OCI-LY1 (cell line): ENCODE data around the gene USP40.

ENCODE experiments used
- H2AFZ ChIP-seq: fragments of 200-600 bp; sonication (generic), shearing (Covaris generic); 2 replicates; pipeline ENCODE4 v1.6.0; 2014; ENCODE audit warnings: antibody characterized with exemption, mild to moderate bottlenecking, low read length
- H3F3A ChIP-seq: fragments of 200-600 bp; sonication (generic), shearing (Covaris generic); 2 replicates; pipeline ENCODE4 v1.6.0; 2014; ENCODE audit warnings: mild to moderate bottlenecking, antibody characterized with exemption, low read length, moderate library complexity; ENCODE audit not compliant: insufficient read depth
- H3K27ac ChIP-seq: fragments of 200-600 bp; sonication (generic); 2 replicates; pipeline ENCODE4 v1.5.1; 2014; ENCODE audit warnings: low read length, mixed run types, mild to moderate bottlenecking, low read depth; ENCODE audit not compliant: poor library complexity, severe bottlenecking
- H3K27me3 ChIP-seq: fragments of 200-600 bp; sonication (generic); 2 replicates; pipeline ENCODE4 v1.6.0; 2014; ENCODE audit warnings: antibody characterized with exemption, mild to moderate bottlenecking, low read length, moderate library complexity; ENCODE audit not compliant: insufficient read depth
- H3K36me3 ChIP-seq: fragments of 200-600 bp; sonication (generic); 2 replicates; pipeline ENCODE4 v1.6.1; 2014; ENCODE audit warnings: mild to moderate bottlenecking, antibody characterized with exemption, low read length, moderate library complexity, mixed read lengths; ENCODE audit not compliant: insufficient read depth
- H3K4me1 ChIP-seq: fragments of 200-600 bp; sonication (generic); 2 replicates; pipeline ENCODE4 v1.5.1; 2014; ENCODE audit warnings: mild to moderate bottlenecking, low read length, moderate library complexity; ENCODE audit not compliant: insufficient read depth, severe bottlenecking
- H3K4me2 ChIP-seq: fragments of 200-600 bp; sonication (generic), shearing (Covaris generic); 2 replicates; pipeline ENCODE4 v1.6.1; 2014; ENCODE audit warnings: low read length
- H3K4me3 ChIP-seq: fragments of 200-600 bp; sonication (generic); 2 replicates; pipeline ENCODE4 v1.5.1; 2014; ENCODE audit warnings: low read length, low read depth, mild to moderate bottlenecking, mixed read lengths; ENCODE audit not compliant: poor library complexity, severe bottlenecking
- H3K79me2 ChIP-seq: fragments of 200-600 bp; shearing (Covaris generic); 2 replicates; pipeline ENCODE4 v1.6.1; 2016; ENCODE audit warnings: mixed run types, low read length, mixed read lengths; ENCODE audit not compliant: insufficient read depth
- H3K9ac ChIP-seq: fragments of 200-600 bp; sonication (generic), shearing (Covaris generic); 2 replicates; pipeline ENCODE4 v1.6.1; 2014; ENCODE audit warnings: mild to moderate bottlenecking, low read length, mixed read lengths
- H3K9me2 ChIP-seq: fragments of 200-600 bp; sonication (generic), shearing (Covaris generic); 2 replicates; pipeline ENCODE4 v1.6.1; 2014; ENCODE audit warnings: low read depth, mild to moderate bottlenecking, low read length, mixed read lengths
- H3K9me3 ChIP-seq: fragments of 200-600 bp; shearing (Covaris generic); 2 replicates; pipeline ENCODE4 v1.6.1; 2014; ENCODE audit warnings: low read length, mixed read lengths
- H4K20me1 ChIP-seq: fragments of 200-600 bp; sonication (generic), shearing (Covaris generic); 2 replicates; pipeline ENCODE4 v1.6.0; 2016; ENCODE audit warnings: mild to moderate bottlenecking, low read length; ENCODE audit not compliant: insufficient read depth
- EZH2 ChIP-seq: fragments of 200-600 bp; sonication (generic), shearing (Covaris generic); IDR thresholded peaks from 2 replicates; pipeline ENCODE4 v1.8.0; 2017; ENCODE audit warnings: borderline replicate concordance, mixed run types, mild to moderate bottlenecking, antibody characterized with exemption, low read length, moderate library complexity, mixed read lengths
- TF ChIP-seq, protein P1 (sequence below): fragments of 200-600 bp; sonication (generic), shearing (Covaris generic); IDR thresholded peaks from 2 replicates; pipeline ENCODE4 v1.5.1; 2017; ENCODE audit warnings: mild to moderate bottlenecking, antibody characterized with exemption, low read length, moderate library complexity, mixed read lengths

USP40 gene

DNA sequence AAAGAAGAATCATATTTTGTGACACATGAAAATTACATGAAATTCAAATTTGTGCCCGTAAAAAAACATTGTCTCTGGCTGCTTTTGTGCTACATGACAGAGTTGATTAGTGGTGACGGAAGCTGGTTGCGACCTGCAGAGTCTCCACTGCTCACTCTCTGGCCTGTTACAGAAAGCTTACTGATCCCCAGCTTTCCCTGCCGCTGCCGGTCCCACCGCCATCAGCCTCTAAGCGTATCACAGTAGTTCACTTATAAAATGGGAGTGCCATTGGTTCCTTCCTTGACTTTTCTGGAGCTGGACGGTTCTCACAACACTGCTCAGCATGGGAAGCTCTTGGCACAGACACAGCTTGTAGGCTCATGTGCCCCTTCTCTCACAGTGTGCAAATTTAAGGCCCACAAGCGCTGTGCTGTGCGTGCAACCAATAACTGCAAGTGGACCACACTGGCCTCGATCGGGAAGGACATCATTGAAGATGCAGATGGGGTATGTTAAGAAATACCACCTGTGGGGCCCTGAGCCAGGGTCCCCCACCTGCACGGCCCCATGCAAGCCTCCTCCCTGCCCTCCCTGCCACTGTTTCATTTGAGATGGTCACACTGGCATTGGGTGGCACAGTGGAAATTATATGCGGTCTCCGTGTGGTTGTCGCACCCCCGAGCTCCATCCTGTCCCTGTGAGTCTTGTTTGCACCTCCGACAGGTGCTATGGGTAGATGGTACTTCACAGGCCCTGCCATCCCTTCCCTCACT lies 131.0 kb downstream of the USP40 start:
- TF ChIP-seq, protein P1, sequence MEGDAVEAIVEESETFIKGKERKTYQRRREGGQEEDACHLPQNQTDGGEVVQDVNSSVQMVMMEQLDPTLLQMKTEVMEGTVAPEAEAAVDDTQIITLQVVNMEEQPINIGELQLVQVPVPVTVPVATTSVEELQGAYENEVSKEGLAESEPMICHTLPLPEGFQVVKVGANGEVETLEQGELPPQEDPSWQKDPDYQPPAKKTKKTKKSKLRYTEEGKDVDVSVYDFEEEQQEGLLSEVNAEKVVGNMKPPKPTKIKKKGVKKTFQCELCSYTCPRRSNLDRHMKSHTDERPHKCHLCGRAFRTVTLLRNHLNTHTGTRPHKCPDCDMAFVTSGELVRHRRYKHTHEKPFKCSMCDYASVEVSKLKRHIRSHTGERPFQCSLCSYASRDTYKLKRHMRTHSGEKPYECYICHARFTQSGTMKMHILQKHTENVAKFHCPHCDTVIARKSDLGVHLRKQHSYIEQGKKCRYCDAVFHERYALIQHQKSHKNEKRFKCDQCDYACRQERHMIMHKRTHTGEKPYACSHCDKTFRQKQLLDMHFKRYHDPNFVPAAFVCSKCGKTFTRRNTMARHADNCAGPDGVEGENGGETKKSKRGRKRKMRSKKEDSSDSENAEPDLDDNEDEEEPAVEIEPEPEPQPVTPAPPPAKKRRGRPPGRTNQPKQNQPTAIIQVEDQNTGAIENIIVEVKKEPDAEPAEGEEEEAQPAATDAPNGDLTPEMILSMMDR: no peak
- TF ChIP-seq EZH2: no peak
- Histone ChIP-seq H3K9me2 (no peaks in the 10 kb centered on the region), H3F3A (no peaks in the 10 kb centered on the region), H3K27ac (no peak overlapping the region), H3K27me3 (no peaks in the 10 kb centered on the region), H4K20me1 (no peaks in the 10 kb centered on the region), H3K4me3 (no peak overlapping the region), H3K9ac (no peak overlapping the region), H2AFZ (no peak overlapping the region), H3K36me3 (no peaks in the 10 kb centered on the region; the same call in 1 of the 2 replicates), H3K79me2 (no peaks in the 10 kb centered on the region), H3K4me2 (no peak overlapping the region), H3K4me1 (no peaks in the 10 kb centered on the region), H3K9me3 (no peaks in the 10 kb centered on the region)

GRCh38 chr2:233434666-233435330 lies 131.8 kb downstream of the USP40 start:
- no peaks in the 10 kb centered on the region for H3F3A ChIP-seq

GRCh38 chr2:233433794-233434193 lies 132.8 kb downstream of the USP40 start:
- Histone ChIP-seq H3K9me3 (no peaks in the 10 kb centered on the region), H4K20me1 (no peaks in the 10 kb centered on the region), H3K36me3 (no peaks in the 10 kb centered on the region; the same call in none of the 2 replicates)

More at GRCh38 chr2:233434666-233435330, 131.8 kb downstream of the USP40 start:
- TF ChIP-seq, protein P1: no peak
- TF ChIP-seq EZH2: no peak
- no peak overlapping the region for H3K4me3 ChIP-seq
- H3K9me3 ChIP-seq: no peaks in the 10 kb centered on the region
- no peak overlapping the region for H2AFZ ChIP-seq
- H4K20me1 ChIP-seq: no peaks in the 10 kb centered on the region
- H3K27ac ChIP-seq: no peak overlapping the region
- H3K79me2 ChIP-seq: no peaks in the 10 kb centered on the region
- no peak overlapping the region for H3K4me2 ChIP-seq
- H3K4me1 ChIP-seq: no peaks in the 10 kb centered on the region
- no peaks in the 10 kb centered on the region for H3K27me3 ChIP-seq
- no peak overlapping the region for H3K9ac ChIP-seq
- no peaks in the 10 kb centered on the region for H3K9me2 ChIP-seq
- no peaks in the 10 kb centered on the region; the same call in 1 of the 2 replicates for H3K36me3 ChIP-seq

More at GRCh38 chr2:233433794-233434193, 132.8 kb downstream of the USP40 start:
- no peak overlapping the region for H2AFZ ChIP-seq
- no peaks in the 10 kb centered on the region for H3K4me1 ChIP-seq
- H3K9ac ChIP-seq: no peak overlapping the region
- H3K27ac ChIP-seq: no peak overlapping the region
- no peaks in the 10 kb centered on the region for H3K79me2 ChIP-seq
- no peaks in the 10 kb centered on the region for H3F3A ChIP-seq
- no peak overlapping the region for H3K4me2 ChIP-seq
- TF ChIP-seq EZH2: no peak
- TF ChIP-seq, protein P1: no peak
- no peaks in the 10 kb centered on the region for H3K9me2 ChIP-seq
- H3K27me3 ChIP-seq: no peaks in the 10 kb centered on the region
- H3K4me3 ChIP-seq: no peak overlapping the region
